Gastroesophageal sphincter (tissue), 4 donors: ENCODE results near the gene BBS4. TPM values are rescaled to one million over a fixed set of nuclear protein-coding genes. Genes with fewer than 3 reads are reported as not detected.

Experiments used
- ATAC-seq: fragments of 150-250 bp; one replicate; pipeline ENCODE4 v1.9.1; 2016; ENCODE audit warnings: mild to moderate bottlenecking, moderate library complexity
- H3K27ac ChIP-seq, 4 donors: fragments of 200-600 bp; sonication (generic) in 3 of 4; 1 replicate in 3 of 4; 2 replicates in 1 of 4; pipeline ENCODE4 v1.5.1; 2016 to 2019
- H3K27me3 ChIP-seq: fragments of 200-600 bp; sonication (generic); one replicate; pipeline ENCODE4 v1.5.1; 2019
- H3K36me3 ChIP-seq, 2 donors: fragments of 200-600 bp; sonication (generic); one replicate each; pipeline ENCODE4 v1.5.1; 2019; ENCODE audit warnings: control low read depth in 1 of 2
- H3K4me1 ChIP-seq, 3 donors: fragments of 200-600 bp; sonication (generic); 1 replicate in 2 of 3; 2 replicates in 1 of 3; pipeline ENCODE4 v1.5.1; 2016 to 2019; ENCODE audit warnings: control low read depth in 2 of 3
- H3K4me3 ChIP-seq, 2 donors: fragments of 200-600 bp; sonication (generic); one replicate each; pipeline ENCODE4 v1.5.1; 2019; ENCODE audit warnings: mild to moderate bottlenecking in 1 of 2, moderate library complexity in 1 of 2
- H3K9me3 ChIP-seq, 3 donors: fragments of 200-600 bp; sonication (generic); one replicate each; pipeline ENCODE4 v1.5.1; 2017 to 2019; ENCODE audit warnings: control low read depth in 2 of 3
- EP300 ChIP-seq: sonication (generic); formaldehyde crosslinking; IDR thresholded peaks from one replicate; pipeline ENCODE4 v1.6.1; 2017; ENCODE audit warnings: antibody characterized with exemption, mild to moderate bottlenecking
- POLR2A ChIP-seq, 2 donors: fragments of 450-650 bp; IDR thresholded peaks; one replicate each; pipeline ENCODE4 v1.6.1; 2017; ENCODE audit warnings: antibody characterized with exemption in 2 of 2, mild to moderate bottlenecking in 2 of 2, moderate library complexity in 1 of 2
- POLR2AphosphoS5 ChIP-seq: sonication (generic); formaldehyde crosslinking; IDR thresholded peaks from one replicate; pipeline ENCODE4 v1.6.1; 2017; ENCODE audit warnings: antibody characterized with exemption
- WGBS, 2 donors: methylation state at CpG; one replicate each; pipeline ENCODE4 v1.1.5; 2018; ENCODE audit warnings: low coverage in 1 of 2; 5-methylcytosine and 5-hydroxymethylcytosine counted together
- total RNA-seq, 4 donors: library from RNA; depleted of rRNA; stranded (reverse); fragments of >200 nt; gene quantifications; one replicate each; pipeline ENCODE4 v1.1.0, GENCODE V29; 2016
- TF ChIP-seq, protein P1 (sequence below), 4 experiments: fragments of 200-600 bp in 2 of 4; fragments of 450-650 bp in 2 of 4; sonication (generic) in 1 of 4; IDR thresholded peaks; one replicate each; pipeline ENCODE4 v1.5.1; 2017 to 2019; ENCODE audit warnings: antibody characterized with exemption in 4 of 4, mild to moderate bottlenecking in 2 of 4, moderate library complexity in 2 of 4

The BBS4 gene
- total RNA-seq, 4 donors from 2014 or later, result 19.8 to 34.9 (median 26.6) TPM

DNA sequence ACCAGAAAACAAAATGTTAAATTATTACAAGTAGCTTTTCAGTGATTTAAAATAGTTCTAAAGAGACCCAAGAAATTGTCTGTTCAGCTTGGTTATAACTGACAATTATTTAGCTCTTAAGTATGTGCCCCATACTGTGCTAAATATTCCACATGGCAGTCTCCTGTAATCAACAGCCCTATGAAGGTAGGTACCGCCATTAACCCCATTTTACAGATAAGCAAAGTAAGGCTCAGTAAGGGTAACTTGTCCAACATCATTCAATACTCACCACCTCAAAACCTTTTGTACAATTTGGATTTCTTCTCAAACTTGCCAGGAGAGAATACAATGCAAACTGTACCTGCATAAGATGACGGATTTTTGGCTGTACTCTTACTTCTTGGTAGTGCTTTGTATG lies 63.7 kb downstream of the BBS4 start:
- no peak for TF ChIP-seq EP300
- TF ChIP-seq POLR2A (IDR thresholded peaks at IDR 0.05), result no peak
- no peak for TF ChIP-seq POLR2AphosphoS5
- TF ChIP-seq, protein P1, sequence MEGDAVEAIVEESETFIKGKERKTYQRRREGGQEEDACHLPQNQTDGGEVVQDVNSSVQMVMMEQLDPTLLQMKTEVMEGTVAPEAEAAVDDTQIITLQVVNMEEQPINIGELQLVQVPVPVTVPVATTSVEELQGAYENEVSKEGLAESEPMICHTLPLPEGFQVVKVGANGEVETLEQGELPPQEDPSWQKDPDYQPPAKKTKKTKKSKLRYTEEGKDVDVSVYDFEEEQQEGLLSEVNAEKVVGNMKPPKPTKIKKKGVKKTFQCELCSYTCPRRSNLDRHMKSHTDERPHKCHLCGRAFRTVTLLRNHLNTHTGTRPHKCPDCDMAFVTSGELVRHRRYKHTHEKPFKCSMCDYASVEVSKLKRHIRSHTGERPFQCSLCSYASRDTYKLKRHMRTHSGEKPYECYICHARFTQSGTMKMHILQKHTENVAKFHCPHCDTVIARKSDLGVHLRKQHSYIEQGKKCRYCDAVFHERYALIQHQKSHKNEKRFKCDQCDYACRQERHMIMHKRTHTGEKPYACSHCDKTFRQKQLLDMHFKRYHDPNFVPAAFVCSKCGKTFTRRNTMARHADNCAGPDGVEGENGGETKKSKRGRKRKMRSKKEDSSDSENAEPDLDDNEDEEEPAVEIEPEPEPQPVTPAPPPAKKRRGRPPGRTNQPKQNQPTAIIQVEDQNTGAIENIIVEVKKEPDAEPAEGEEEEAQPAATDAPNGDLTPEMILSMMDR (IDR thresholded peaks at IDR 0.05), result no peak
- Histone ChIP-seq H3K36me3 (peaks cover 0 to 34% of the 10 kb centered on the region in 2 donors), H3K9me3 (no peaks in the 10 kb centered on the region), H3K27ac (no peak overlapping the region), H3K4me3 (no peak overlapping the region), H3K4me1 (no peaks in the 10 kb centered on the region), H3K27me3 (no peaks in the 10 kb centered on the region)
- 79 to 93% methylated on average over 2 of the region's 2 CpGs for WGBS, 2 donors
- ATAC-seq, result no peak

DNA sequence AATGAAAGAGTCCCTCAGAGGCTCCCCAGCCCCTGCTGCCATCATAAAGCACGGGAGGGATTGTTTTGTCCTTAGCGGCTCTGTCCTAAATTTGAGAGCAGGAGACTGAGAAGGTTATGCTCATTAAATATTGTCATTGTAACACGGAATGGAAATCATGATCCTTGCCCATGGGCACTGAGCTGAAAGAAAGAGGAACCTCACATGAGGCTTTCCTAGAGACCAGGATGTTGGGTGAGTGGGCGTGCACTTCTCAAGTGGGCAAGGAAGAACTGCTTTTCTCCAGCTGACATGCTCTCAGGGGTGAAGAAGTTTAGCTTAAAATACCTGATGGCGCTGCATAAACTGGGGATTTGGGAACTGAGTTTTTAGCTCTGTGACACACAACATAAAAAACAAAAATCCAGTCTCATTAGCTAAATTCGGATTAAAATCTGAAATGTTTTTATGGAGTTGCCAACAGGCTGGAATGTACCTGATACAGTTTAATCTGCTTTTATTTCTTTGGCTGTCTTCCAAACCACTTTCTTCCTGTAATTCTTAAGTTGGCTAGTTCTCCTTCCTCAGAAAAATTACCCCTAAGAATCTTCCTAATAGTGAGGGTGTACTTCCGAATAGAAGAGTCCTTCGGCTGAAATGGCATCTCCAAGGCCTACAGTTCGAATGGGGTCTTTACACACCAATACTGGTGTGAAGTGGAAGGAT lies 65.9 kb downstream of the BBS4 start:
- TF ChIP-seq, protein P1 (IDR thresholded peaks at IDR 0.05), result no peak
- no peak for TF ChIP-seq EP300
- no peak for TF ChIP-seq POLR2A (IDR thresholded peaks at IDR 0.05)
- no peak for TF ChIP-seq POLR2AphosphoS5
- Histone ChIP-seq H3K9me3 (no peaks in the 10 kb centered on the region), H3K4me3 (no peak overlapping the region), H3K36me3 (peaks cover 0 to 56% of the 10 kb centered on the region in 2 donors), H3K4me1 (no peaks in the 10 kb centered on the region), H3K27me3 (no peaks in the 10 kb centered on the region), H3K27ac (no peak overlapping the region)
- WGBS, 2 donors, result 76 to 87% methylated on average over 5 to 8 of the region's 9 CpGs
- no peak for ATAC-seq

GRCh38 chr15:72754096-72754495 lies 68.1 kb downstream of the BBS4 start:
- Histone ChIP-seq H3K27me3 (no peaks in the 10 kb centered on the region), H3K4me1 (no peaks in the 10 kb centered on the region), H3K4me3 (no peak overlapping the region), H3K27ac (no peak overlapping the region), H3K9me3 (no peaks in the 10 kb centered on the region), H3K36me3 (peaks cover 0 to 78% of the 10 kb centered on the region in 2 donors)
- TF ChIP-seq POLR2AphosphoS5 (no peak), POLR2A (IDR thresholded peaks at IDR 0.05) (no peak), EP300 (no peak)
- TF ChIP-seq, protein P1 (IDR thresholded peaks at IDR 0.05), result no peak
- 98% methylated on average over 6 of the region's 6 CpGs for WGBS, 2 donors
- ATAC-seq, result no peak

DNA sequence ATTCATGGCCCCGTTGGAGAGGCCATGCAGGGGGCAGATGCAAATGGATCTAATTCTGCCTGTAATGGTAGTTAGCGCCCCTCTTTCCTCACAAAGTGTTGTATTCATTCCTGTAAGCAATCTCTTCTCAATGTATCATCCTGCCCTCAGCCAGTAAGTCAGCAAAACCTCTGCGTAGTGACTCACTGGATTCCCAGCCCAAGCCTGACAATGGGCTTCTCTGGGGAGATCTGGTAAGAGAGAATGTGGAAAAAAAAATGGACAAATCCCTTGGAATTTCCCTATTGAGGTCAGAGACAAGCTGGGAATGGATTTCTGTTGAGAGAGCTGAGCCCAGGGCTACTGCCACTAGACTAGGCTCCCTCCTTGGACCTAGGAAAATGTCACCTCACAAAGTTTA lies 72.2 kb downstream of the BBS4 start:
- no peaks in the 10 kb centered on the region for H3K9me3 ChIP-seq
- H3K36me3 ChIP-seq, result peaks cover 0 to 100% of the 10 kb centered on the region in 2 donors
- ATAC-seq, result no peak
- no peaks in the 10 kb centered on the region for H3K27me3 ChIP-seq
- 67% methylated on average over 1 of the region's 3 CpGs; no CpG with 5 or more reads in 1 of the 2 donors for WGBS, 2 donors
- no peak overlapping the region for H3K4me3 ChIP-seq
- no peaks in the 10 kb centered on the region for H3K4me1 ChIP-seq
- no peak overlapping the region for H3K27ac ChIP-seq
- TF ChIP-seq, protein P1 (IDR thresholded peaks at IDR 0.05), result no peak
- TF ChIP-seq POLR2A (IDR thresholded peaks at IDR 0.05) (no peak), POLR2AphosphoS5 (no peak), EP300 (no peak)
